Measurements from ENCODE around the gene ZBTB46. TPM values are rescaled to one million over a fixed set of nuclear protein-coding genes. Genes with fewer than 3 reads are reported as not detected.

The ZBTB46 gene
- total RNA-seq, 1 donor, result 13.8 TPM

GRCh38 chr20:63706027-63706695 is 124.9 kb downstream of the ZBTB46 start:
- TF ChIP-seq CTCF (IDR thresholded peaks at IDR 0.05; ENCODE audit: insufficient read depth, low read depth, low read length), result no peak
- H3K4me3 ChIP-seq (ENCODE audit: low read depth, low read length), result peak overlapping the region; percentile 80
- DNase-seq (ENCODE audit: low read depth), result no peak

GRCh38 chr20:63705232-63706026 is 125.6 kb downstream of the ZBTB46 start:
- TF ChIP-seq CTCF (IDR thresholded peaks at IDR 0.05; ENCODE audit: insufficient read depth, low read depth, low read length), result no peak

DNA sequence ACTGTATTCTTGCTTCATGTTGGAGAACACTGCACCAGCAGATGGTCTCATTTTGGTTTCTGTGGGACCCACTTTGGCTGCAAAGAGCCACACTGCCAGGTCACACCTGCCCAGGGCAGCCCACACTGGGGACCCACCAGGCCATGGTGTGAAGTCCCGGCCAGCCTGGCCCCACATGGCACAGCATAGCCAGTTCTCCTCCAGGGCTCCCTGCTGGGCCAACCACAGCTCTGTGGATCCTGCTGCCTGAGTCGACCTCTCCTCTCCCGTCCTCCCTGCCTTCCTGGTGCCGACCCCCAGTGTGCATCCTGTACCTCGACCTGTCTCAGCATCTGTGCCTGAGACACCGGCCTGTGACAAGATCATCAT is 126.3 kb downstream of the ZBTB46 start:
- TF ChIP-seq CTCF (IDR thresholded peaks at IDR 0.05; ENCODE audit: insufficient read depth, low read depth, low read length), result no peak
- no peak for DNase-seq (ENCODE audit: low read depth)
- no peak overlapping the region for H3K4me3 ChIP-seq (ENCODE audit: low read depth, low read length)

More at GRCh38 chr20:63705232-63706026, 125.6 kb downstream of the ZBTB46 start:
- H3K4me3 ChIP-seq (ENCODE audit: low read depth, low read length), result no peak overlapping the region
- no peak for DNase-seq (ENCODE audit: low read depth)

GRCh38 chr20:63703976-63704748 is 126.9 kb downstream of the ZBTB46 start:
- no peak overlapping the region for H3K4me3 ChIP-seq (ENCODE audit: low read depth, low read length)
- DNase-seq (ENCODE audit: low read depth), result no peak
- TF ChIP-seq CTCF (IDR thresholded peaks at IDR 0.05; ENCODE audit: insufficient read depth, low read depth, low read length), result no peak

GRCh38 chr20:63703471-63703975 is 127.5 kb downstream of the ZBTB46 start:
- no peak overlapping the region for H3K4me3 ChIP-seq (ENCODE audit: low read depth, low read length)
- no peak for DNase-seq (ENCODE audit: low read depth)

More at GRCh38 chr20:63703471-63703975, 127.5 kb downstream of the ZBTB46 start:
- no peak for TF ChIP-seq CTCF (IDR thresholded peaks at IDR 0.05; ENCODE audit: insufficient read depth, low read depth, low read length)
